NB4 (cell line): Measurements from ENCODE around the gene UNC13C.
A peak's percentile ranks its signal among the peaks of the same experiment; 100 is the strongest.

Experiments used
- DNase-seq: peaks from one replicate; pipeline ENCODE4 v3.0.0; 2010; ENCODE audit warnings: low read depth
- H3K4me3 ChIP-seq: one replicate; pipeline ENCODE4 v1.5.1; 2011; ENCODE audit warnings: mild to moderate bottlenecking, low read depth, low read length, moderate library complexity
- CTCF ChIP-seq: IDR thresholded peaks from one replicate; pipeline ENCODE4 v1.5.1; 2012; ENCODE audit warnings: low read depth, low read length
- MAX ChIP-seq: IDR thresholded peaks from 2 replicates; pipeline ENCODE4 v1.6.1; 2011; ENCODE audit warnings: low read depth, low read length
- MYC ChIP-seq: IDR thresholded peaks from 2 replicates; pipeline ENCODE4 v1.6.1; 2011; ENCODE audit warnings: low read depth, low read length
- POLR2A ChIP-seq: IDR thresholded peaks from 2 replicates; pipeline ENCODE4 v1.6.1; 2011; ENCODE audit warnings: mild to moderate bottlenecking; ENCODE audit not compliant: insufficient read length; ENCODE audit errors: extremely low read depth

Gene UNC13C

GRCh38 chr15:54227569-54227968 is 249.3 kb downstream of the UNC13C start:
- H3K4me3 ChIP-seq, result no peak overlapping the region
- no peak for TF ChIP-seq MYC
- TF ChIP-seq POLR2A, result no peak
- no peak for TF ChIP-seq CTCF
- TF ChIP-seq MAX, result no peak
- no peak for DNase-seq

GRCh38 chr15:54250326-54250725 is 272.1 kb downstream of the UNC13C start:
- TF ChIP-seq MAX, result no peak
- TF ChIP-seq CTCF, result no peak
- TF ChIP-seq POLR2A, result no peak
- TF ChIP-seq MYC, result no peak
- DNase-seq, result no peak
- H3K4me3 ChIP-seq, result no peak overlapping the region

- no peak for DNase-seq
- H3K4me3 ChIP-seq, result no peak overlapping the region
- TF ChIP-seq POLR2A (no peak), MYC (no peak), CTCF (no peak), MAX (no peak)
Measured at GRCh38 chr15:54256190-54256589, 277.9 kb downstream of the UNC13C start.

GRCh38 chr15:54273928-54274327 is 295.7 kb downstream of the UNC13C start:
- TF ChIP-seq CTCF (peak; percentile 56), MYC (no peak)
- no peak overlapping the region for H3K4me3 ChIP-seq
- DNase-seq, result peak; percentile 29

GRCh38 chr15:54277834-54278233 is 299.6 kb downstream of the UNC13C start:
- TF ChIP-seq MYC, result no peak
- no peak for TF ChIP-seq MAX
- TF ChIP-seq POLR2A, result no peak
- no peak for TF ChIP-seq CTCF

GRCh38 chr15:54280726-54281125 is 302.5 kb downstream of the UNC13C start:
- DNase-seq, result no peak
- TF ChIP-seq CTCF (no peak), POLR2A (no peak), MYC (no peak), MAX (no peak)
- no peak overlapping the region for H3K4me3 ChIP-seq

More at GRCh38 chr15:54277834-54278233, 299.6 kb downstream of the UNC13C start:
- no peak overlapping the region for H3K4me3 ChIP-seq
- no peak for DNase-seq
